Kidney epithelial cell (primary cell): ENCODE measurements around the gene NPTXR. TPM values are rescaled to one million over a fixed set of nuclear protein-coding genes. Genes with fewer than 3 reads are reported as not detected.

Experiments
- DNase-seq: peaks from one replicate; pipeline ENCODE4 v3.0.0-alpha.2; 2010; ENCODE audit warnings: low read depth
- H3K27me3 ChIP-seq: 2 replicates; pipeline ENCODE4 v1.6.0; 2011; ENCODE audit warnings: low read length; ENCODE audit not compliant: control insufficient read depth, insufficient read depth
- H3K36me3 ChIP-seq: 2 replicates; pipeline ENCODE4 v1.5.1; 2011; ENCODE audit warnings: low read length; ENCODE audit not compliant: control insufficient read depth, insufficient read depth
- H3K4me3 ChIP-seq: 2 replicates; pipeline ENCODE4 v1.5.1; 2011; ENCODE audit warnings: low read depth, mild to moderate bottlenecking, control low read depth, low read length
- total RNA-seq: library from RNA; depleted of rRNA; stranded (reverse); fragments of >200 nt; gene quantifications from 2 replicates; pipeline ENCODE4 v1.2.3, GENCODE V29; 2015
- TF ChIP-seq, protein P1 (sequence below): IDR thresholded peaks from 2 replicates; pipeline ENCODE4 v1.5.1; 2011; ENCODE audit warnings: mild to moderate bottlenecking, moderate library complexity, low read length, control low read depth, inconsistent platforms; ENCODE audit not compliant: insufficient read depth, poor library complexity, severe bottlenecking

Gene NPTXR
- total RNA-seq, 1 donor from 2014 or later: 2.4 TPM

DNA sequence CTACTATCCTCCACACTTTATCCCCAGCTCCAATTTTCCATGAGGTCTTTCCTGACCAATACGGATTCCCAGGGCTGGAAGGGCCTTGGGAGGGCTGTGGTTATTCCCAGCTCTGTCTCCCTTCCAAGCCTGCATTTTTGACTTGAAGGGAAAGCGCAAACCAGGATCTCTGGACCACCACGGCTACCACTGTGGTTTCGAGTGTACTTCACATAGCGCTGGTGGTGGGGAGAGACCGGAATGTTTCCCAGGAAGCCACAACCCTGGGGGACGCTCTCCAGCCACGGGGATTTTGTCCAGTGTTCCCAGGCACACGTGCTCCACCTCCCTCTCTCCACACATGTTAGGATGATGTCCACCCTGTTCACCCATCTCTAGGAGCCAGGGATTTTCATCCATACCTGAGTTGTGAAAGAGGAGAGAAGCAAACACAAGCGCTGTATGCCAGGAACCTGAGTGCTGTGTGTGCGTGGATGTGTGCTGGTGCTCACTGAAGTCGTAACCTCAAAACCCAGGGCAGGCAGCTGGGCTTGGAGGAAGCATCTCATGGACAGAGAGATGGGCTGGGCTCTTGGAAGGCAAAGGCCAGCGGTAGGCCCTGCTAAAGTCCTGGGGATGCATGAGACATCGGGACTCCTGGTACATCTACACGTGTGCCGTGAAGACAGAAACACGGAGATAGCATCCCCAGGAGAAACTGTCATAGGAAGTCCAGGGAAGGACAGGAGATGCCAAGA is 1.3 kb upstream of the NPTXR start:
- TF ChIP-seq, protein P1, sequence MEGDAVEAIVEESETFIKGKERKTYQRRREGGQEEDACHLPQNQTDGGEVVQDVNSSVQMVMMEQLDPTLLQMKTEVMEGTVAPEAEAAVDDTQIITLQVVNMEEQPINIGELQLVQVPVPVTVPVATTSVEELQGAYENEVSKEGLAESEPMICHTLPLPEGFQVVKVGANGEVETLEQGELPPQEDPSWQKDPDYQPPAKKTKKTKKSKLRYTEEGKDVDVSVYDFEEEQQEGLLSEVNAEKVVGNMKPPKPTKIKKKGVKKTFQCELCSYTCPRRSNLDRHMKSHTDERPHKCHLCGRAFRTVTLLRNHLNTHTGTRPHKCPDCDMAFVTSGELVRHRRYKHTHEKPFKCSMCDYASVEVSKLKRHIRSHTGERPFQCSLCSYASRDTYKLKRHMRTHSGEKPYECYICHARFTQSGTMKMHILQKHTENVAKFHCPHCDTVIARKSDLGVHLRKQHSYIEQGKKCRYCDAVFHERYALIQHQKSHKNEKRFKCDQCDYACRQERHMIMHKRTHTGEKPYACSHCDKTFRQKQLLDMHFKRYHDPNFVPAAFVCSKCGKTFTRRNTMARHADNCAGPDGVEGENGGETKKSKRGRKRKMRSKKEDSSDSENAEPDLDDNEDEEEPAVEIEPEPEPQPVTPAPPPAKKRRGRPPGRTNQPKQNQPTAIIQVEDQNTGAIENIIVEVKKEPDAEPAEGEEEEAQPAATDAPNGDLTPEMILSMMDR: no peak
- Histone ChIP-seq H3K27me3 (peaks cover 49% of the 10 kb centered on the region), H3K4me3 (no peak overlapping the region), H3K36me3 (no peaks in the 10 kb centered on the region)
- DNase-seq: no peak

DNA sequence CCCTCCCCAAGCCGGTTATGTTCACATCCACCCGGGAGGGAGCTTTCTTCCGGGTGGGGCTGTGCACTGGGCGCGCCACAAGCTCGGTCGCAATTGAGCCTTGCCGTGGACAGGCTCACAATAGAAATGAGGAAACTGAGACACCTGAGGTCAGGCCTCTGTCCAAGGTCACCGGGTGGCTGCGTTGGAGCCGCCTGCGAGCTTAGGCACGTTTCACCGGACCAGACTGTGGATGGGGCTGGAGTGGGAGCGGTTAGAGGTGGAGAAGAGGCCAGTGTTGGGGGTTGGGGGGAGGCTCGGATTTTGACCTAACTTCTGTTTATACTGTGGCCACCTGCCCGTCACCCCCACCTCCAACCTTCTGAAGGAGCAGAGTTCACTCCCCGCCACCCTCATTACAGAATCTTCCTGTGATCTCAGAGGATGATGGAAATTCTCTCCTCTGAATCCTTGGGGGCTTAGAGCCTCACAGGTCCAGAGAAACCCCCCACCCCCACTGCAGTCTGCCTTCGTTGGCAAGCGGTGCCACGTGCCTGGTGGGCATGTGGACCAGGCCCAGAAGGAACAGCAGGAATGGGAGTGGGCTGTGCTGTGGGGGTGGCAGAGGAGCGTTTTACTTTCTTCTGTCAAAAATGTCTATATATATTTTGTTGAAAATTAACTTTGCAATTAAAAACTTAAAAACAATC is 631 bp upstream of the NPTXR start:
- Histone ChIP-seq H3K27me3 (peaks cover 42% of the 10 kb centered on the region), H3K36me3 (no peaks in the 10 kb centered on the region), H3K4me3 (peak overlapping the region; percentile 11)
- TF ChIP-seq, protein P1: no peak
- DNase-seq: no peak

DNA sequence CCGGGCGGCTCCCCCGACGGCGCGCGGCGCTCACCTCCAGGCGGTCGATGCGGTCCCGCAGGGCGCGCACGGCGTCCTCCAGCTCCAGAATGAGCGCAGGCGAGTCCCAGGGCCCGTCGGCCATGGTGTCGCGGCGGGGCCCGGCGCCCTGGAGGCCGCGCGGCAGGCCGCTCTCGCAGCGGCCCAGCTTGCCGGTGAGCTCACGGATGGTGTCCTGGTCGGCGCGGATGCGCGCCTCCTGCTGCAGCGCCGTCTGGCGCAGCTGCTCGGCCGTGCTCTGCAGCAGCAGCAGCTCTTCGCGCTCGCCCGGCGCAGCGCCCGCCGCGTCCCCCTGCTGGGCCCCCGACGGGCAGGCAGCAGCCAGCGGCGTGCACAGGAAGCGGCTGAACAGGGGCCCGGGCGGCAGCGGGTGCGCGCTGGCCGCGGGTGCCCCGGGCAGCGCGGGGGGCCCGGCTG is 599 bp downstream of the NPTXR start:
- DNase-seq: no peak
- peak overlapping the region; percentile 20 for H3K4me3 ChIP-seq
- H3K27me3 ChIP-seq: peaks cover 35% of the 10 kb centered on the region
- no peaks in the 10 kb centered on the region for H3K36me3 ChIP-seq
- TF ChIP-seq, protein P1: no peak

DNA sequence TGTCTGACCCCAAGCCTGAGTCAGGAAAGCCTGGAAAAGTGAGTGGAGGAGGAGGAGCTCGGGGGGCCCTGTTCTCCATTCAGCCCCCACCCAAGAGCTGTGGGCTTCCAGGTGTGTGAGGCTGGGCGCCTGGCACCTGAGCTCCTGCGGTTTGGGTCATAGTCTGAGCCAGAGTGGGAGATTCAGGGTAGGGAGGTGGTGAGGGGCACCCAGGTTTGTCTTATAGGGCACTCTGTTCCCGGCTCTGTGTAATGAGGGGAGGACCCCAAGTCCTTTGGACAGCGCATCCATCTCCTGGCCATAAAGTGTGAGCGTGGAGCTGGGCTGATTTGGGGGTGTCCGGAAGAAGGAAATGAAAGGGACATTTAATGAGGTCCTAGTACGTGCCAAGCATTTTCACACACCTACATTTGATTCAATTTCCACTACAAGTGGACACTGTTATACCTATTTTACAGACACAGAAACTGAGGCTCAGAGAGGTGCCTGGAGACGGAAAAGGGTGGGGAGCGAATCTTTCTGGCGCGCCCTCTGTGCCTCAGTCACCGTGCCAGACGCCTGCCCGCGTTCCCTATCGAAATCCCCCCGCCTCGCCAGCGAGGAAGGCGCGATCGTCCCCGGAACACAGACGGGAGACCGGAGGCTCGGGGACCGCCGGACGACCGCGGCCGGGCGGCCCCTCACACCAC is 1.2 kb downstream of the NPTXR start:
- Histone ChIP-seq H3K36me3 (no peaks in the 10 kb centered on the region), H3K27me3 (peaks cover 35% of the 10 kb centered on the region), H3K4me3 (peak overlapping the region; percentile 20)
- TF ChIP-seq, protein P1: no peak
- no peak for DNase-seq

DNA sequence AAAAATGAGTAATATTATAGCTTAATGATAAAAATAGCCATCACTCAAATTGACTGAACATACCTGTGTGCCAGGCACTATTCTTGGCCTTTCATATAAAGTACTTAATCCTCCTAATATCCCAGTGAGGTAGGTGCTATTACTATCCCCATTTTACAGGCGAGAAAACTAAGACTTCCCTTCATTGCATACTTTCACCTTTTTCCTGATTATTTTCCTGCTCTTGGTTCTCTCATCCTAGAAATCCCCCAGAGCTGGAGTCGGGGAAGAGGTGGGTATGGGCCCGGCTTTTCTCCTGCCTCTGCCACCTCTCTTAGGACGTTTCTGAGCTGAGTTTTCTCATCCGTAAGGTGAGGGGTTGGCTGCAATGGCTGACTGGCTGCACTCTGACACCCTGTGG is 2.2 kb downstream of the NPTXR start:
- peaks cover 35% of the 10 kb centered on the region for H3K27me3 ChIP-seq
- no peaks in the 10 kb centered on the region for H3K36me3 ChIP-seq
- TF ChIP-seq, protein P1: no peak
- no peak for DNase-seq
- no peak overlapping the region for H3K4me3 ChIP-seq
